TTC549 (cell line): ENCODE results near the gene WSCD1.

Source experiments
- FAIRE-seq: peaks from 2 replicates; lab custom pipeline; 2012; peaks lifted over from hg19 to GRCh38; lab: Jason Lieb, UNC

WSCD1 gene

DNA sequence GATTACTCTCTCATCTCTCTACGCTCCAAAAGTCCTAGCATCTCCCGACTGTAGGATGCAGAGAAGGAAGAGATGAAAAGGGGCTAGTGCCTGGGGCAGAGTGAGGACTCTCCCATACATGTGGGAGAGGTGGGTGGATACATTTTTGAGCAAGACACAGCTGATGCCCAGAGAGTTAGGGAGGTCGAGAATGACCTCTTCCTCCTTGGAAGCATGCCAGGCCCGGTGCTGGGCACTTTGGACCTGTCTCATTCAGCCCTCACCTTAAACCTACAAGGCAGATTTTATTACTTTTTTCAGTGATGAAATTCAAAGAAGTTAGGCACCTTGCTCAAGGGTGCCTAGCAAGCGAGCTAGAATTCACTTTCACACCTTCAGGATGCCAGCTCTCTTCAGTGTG lies 38.2 kb downstream of the WSCD1 start:
- FAIRE-seq, result no peak

DNA sequence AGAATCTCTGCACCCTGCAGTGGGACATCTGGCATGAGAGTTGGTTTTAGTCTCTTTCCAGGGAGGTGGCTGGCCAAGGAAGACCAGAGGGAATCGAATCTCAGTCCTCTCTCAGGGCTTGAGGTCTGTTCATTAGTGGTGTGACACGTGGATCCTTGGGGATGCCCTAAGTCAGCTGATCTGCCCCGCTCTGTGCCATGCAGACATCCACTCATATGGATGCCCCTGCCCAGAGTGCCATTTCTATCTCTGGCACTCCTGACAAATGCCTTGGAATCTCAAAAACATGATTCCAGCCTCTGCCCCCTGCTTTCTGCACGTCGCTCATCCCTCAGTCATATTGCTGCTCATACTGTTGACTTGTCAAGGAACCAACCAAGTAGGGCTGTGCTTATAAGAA lies 38.8 kb downstream of the WSCD1 start:
- FAIRE-seq, result no peak

DNA sequence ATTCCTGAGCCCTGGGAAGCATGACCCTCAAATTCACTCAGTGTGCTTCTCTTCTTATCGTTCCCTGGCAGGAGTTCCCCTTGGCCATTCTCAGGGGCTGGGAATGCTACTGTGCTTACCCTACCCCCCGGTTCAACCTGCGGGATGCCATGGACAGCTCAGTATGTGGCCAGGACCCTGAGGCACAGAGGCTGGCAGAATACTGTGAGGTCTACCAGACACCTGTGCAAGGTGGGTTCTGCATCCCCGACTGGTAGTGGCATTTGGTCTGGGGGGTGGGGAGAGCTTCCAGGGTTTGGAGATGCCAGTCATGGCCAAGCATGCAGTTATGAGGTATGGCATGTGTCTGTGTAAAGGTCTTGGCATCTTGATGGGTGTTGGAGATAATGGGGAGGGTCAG lies 39.4 kb downstream of the WSCD1 start:
- FAIRE-seq, result no peak

DNA sequence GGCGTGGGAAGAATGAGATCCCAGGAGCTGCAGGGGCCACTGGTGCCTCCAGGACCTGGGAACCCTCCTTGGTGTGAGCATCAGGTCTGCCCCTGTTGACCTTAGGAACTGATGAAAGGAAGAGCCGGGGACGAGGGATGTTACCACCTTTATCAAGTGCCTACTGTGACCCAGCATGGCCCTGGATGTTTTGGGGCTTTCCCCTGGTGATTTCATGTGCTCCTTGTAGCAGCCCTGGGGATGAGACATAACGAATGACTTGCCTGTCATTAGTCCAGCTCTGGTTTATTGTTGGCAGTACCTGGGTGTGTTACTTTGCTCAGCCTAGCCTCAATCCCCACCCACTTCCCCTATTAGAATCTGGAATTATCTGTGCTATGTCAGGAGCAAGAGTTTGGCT lies 39.9 kb downstream of the WSCD1 start:
- FAIRE-seq, result no peak

DNA sequence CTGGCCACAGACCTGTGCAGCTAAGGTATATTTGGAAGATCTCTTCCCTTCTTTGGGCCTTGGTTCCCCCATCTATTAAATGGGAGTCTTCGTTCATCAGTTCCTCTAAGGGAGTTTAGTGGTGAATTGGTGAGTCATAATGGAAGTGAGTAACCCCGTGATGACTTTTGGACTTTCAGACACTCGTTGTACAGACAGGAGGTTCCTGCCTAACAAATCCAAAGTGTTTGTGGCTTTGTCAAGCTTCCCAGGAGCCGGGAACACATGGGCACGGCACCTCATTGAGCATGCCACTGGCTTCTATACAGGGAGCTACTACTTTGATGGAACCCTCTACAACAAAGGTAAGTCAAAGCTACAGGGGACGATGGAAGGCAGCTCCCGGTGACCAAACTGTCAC lies 40.4 kb downstream of the WSCD1 start:
- FAIRE-seq, result no peak

DNA sequence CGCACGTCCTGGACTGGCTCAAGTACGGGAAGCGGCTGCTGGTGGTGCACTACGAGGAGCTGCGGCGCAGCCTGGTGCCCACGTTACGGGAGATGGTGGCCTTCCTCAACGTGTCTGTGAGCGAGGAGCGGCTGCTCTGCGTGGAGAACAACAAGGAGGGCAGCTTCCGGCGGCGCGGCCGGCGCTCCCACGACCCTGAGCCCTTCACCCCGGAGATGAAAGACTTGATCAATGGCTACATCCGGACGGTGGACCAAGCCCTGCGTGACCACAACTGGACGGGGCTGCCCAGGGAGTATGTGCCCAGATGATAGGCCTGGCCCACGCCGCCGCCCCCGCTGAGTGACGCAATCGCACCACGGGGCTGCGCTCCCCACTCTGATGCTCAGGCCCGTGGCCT lies 50.2 kb downstream of the WSCD1 start:
- no peak for FAIRE-seq

DNA sequence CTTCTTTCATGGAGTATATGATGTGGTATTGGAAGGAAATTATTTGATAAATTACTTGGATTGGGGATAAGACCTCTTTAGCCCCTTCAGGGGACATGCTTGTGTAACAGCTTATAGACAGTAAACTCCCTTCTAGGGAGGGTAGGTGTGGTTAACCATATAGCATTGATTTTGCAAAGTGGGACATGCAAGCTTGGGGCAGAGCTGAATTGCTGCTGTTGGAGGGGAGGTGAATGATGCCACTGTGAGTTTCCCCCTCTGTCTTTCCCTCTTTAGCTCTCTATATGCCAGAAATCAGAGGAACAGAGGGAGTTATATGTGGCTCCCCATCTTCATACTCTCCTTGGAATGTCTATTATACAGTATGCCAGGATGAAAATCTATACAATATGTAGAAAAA lies 54.7 kb downstream of the WSCD1 start:
- no peak for FAIRE-seq

DNA sequence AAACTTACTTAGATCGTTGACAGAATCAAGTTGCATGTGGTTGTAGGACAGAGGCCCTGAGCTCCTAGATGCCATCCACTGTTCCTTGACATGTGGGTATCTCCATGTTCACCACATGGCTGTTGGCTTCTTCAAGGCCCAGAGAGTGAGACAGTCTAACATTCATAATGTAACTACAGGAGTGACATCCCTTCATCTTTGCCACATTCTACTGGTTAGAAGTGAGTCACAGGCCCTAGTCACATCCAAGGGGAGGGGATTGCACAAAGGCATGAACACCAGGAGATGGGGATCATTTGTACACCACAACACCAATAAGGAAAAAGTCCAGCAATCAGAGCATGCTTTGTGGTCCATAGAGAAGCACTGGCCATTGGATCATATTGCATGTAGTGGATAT lies 56.6 kb downstream of the WSCD1 start:
- FAIRE-seq, result no peak

DNA sequence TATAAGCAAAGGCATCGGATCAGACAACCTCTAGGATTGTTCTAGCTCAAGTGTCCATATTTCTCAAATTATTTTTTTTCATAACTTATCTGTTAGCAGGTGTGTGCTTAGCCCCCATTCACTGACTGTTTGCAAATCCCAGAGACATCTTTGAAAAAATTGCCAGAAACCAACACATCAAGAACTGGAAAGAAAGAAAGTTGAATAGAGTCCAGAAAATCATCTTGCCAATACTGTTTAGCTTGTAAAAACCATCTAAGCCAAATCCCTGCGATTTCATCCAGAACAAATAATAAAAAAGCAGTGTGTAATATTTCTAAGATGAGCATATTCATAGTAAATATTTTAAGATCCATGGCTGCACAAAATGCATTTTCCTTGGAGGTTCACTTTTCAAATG lies 64.5 kb downstream of the WSCD1 start:
- FAIRE-seq, result no peak

DNA sequence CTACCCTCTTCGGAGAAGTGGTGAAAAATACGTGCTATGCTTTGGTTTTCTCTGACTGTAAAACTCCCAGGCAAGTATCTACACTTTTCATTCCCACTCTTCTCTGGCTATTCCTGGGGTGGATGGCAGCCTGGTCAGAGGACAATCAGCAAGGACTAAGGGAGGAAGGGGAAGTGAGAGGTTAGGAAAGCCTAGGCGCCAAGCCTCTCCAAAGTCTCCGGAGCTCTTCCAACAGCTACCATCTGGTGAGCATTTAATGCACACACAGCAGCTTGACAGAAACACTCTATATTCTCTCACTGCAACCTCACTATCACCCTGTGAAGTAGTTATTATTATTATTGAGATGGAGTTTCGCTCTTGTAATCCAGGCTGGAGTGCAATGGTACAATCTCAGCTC lies 65.1 kb downstream of the WSCD1 start:
- no peak for FAIRE-seq

DNA sequence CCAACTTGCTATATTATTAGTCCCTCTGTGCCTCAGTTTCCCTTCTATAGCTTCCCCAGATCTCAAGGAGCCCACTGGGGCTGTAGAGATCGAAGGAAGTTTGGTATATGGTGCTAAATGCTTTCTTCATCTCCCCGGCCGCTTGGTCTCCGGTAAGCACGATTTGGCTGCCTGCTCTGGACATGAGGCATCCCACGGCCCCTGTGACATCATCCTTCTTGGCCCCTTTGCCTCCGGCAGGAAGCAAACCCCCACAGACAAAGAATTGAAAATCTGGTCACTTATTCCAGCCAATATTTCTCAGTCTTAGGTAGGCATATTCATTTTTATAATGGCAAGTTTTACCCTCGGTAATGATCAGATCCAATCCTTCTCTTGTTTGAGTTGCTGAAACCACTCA lies 65.8 kb downstream of the WSCD1 start:
- no peak for FAIRE-seq

DNA sequence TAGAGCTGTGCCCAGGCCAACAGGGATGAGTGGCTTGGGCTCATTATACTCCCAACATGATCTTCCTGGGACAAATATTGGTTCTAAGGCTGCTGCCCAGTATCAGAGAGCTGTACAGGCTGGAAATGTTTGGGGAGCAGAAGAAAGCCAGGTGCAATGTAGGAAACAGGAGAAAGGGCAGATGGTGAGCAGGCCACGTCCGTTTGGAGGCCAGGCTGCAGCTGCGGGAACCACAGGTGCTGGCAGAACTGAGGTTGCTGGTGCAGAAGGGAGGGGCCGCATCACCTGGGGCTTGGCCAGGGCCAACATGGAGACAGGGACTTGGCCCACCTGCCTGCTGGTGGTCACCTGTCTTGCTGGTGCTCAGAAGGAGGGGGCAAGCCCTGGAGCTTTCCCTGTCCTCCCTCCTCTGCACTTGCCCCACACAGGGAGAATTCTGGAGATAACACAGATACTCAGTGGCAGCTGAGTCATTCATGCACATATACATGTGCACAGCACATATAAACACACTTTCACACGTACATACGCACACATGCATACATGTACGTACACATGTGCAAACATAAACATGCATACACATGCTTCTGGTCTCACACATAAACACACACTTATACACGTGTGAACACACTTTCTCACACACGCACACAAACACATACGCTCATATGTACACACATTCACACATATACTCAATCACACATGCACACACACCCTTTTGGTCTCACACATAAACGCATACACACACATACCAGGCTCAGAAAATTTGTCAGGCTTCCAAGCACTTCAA lies 67.7 kb downstream of the WSCD1 start:
- no peak for FAIRE-seq

DNA sequence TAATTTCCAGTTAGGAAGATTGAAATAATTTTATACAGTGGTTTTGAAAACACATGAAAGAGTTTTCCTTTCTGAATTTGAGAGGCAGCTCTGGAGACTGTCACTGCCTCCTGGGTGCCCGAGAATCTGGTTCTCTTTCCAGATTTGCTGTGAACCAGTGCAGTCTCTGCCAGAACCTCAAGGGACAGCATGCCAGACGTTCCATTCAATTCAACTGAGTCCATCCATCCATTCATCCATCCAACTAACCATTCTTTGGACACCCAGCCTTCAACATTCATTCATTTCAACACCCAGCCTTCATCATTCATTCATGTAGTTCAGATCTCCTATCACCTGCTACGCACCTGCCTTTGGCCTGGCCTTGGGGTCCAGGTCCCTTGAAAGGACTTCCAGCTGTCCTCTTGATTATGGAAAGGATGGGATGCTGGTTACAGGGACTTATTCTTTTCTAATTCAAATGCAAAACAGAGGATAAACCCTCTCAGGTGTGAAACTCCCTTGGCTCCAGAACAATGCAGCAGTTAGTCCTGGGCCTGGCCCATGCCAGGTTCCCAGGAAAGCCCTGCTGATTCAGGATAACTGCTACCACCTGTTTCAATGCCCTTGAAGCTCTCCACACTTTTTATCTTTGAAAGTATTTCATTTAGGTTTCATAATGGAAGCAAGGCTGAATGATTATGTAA lies 68.7 kb downstream of the WSCD1 start:
- no peak for FAIRE-seq

DNA sequence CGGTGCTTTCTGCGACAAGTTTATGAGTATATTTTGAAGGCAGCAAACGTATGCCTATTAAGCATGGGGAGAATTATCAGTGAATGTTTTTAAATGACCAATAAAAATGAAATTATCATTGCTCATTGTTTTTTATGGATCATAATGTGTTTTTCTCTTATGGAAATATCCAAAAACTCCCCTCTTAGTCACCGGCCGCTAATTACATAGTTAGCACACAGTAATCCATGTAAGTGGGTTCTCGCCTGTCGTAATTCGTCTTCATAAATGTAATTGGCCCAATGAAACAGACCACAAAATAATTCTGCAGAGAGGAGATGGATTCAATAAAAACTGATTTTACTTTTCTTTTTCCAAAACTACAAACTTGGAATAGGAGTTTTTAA lies 69.3 kb downstream of the WSCD1 start:
- FAIRE-seq, result no peak

DNA sequence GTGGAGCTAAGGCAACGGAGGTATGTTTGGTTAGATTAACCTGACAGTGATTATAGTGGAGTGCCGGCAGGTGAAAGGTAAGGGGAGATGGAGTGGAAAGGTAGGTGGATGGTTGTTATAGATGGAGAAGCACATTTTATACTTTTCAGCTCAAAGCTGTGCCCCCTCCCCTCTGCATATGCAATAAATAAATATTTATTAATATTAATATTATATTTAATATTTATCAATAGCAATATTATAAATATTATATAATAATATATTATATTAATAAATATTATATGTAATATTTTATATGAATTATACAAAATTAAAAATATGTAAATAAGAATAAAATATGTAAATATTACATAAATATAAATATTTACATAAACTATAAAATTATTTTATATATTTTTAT lies 70.0 kb downstream of the WSCD1 start:
- peak; percentile 99 for FAIRE-seq

DNA sequence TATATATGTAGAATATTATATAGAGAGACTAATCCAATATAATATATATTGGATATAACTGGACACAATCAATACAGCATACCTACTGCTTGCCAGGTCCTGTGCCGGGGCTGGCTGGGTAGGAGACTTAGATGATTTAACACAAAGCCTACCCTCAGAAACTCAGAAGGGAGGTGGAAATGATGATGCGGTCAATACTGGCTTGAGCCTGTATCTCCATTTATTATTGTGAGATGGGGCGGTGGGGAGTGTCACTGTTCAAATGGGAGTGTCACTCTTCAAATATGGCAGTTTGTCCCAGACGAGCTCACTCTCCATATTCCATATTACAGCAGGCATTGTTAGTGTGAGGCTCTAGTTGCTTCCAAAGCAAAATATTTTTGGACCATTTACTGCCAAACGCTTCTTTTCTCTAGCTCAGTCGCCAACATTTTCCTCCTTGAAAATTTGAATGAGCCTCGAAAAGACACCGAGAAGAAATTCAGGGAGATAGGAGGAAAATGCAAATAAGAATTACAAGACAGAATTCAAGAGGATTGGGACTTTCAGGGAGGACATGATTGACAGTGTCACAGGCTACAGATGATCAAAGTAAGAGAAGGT lies 70.7 kb downstream of the WSCD1 start:
- FAIRE-seq, result no peak

DNA sequence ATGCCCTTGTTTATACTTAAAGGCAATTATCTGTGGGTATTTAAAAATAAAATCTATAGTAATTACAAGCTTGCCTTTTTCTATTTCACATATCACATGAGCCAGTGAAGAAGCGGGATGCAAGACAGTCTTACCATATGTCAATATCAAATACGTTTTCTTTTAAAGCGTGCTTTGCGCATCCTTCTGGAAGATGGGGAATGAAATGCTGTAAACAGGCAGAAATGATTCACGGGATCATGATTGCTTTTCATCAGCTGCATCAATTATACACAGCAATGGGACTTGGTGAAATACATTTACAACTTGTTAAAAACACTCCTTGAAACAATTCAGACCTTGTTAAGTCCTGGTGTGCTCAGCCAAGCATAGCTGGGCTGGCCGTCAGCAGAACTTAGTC lies 72.5 kb downstream of the WSCD1 start:
- no peak for FAIRE-seq

DNA sequence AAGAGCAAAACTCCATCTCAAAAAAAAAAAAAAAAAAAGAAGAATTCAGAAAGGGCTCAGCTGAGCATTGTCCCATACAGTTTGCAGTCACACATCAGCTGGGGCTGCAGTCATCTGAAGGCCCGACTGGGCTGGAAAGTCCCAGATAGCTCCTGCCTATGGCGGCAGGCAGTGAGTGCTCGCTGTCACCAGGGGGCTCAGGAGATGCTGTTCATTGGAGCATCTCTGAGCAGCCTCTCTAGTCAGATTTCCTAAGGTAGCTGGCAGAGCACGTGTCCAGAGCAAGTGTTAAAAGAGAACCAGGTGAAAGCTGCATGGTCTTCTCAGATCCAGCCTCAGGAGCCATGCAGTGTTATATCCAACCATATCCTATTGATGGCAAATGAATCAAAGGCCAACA lies 75.8 kb downstream of the WSCD1 start:
- no peak for FAIRE-seq

DNA sequence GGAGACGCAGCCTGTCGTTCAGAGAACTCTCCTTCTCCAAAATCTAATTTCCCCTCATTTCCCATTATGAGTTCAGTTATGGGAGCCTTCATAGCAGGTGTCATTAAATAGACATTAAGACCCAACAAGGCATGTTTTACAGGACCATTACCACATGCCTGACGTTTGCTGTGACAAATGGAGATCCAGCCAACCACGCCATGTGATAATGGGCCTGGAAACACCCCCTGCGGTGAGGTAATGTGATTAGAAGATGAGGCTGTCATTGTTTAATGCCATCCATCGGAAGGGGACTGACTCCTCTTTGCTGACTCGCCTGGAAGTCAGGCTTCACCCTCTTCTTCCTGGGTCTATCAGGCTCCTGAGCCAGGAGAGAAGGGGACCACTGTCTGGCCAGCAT lies 76.9 kb downstream of the WSCD1 start:
- FAIRE-seq, result no peak

DNA sequence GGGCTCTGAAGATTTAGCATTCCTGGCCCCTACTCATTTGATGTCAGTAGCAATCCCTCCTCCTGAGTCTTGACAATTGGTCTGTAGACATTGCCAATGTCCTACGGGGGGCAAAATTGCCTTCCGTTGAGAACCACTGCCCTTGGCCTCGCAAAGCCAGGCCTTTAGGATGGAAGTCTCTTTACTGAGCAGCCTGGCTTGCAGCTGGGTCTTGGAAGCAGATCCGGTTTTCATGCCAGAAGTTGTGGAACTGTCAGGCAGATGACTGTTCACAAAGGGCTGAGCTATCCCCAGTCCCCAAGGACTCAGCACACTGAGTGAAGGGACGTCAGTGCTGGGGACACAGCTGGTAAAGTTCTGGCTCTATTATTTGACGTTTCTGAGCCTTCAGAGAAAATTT lies 83.2 kb downstream of the WSCD1 start:
- no peak for FAIRE-seq

DNA sequence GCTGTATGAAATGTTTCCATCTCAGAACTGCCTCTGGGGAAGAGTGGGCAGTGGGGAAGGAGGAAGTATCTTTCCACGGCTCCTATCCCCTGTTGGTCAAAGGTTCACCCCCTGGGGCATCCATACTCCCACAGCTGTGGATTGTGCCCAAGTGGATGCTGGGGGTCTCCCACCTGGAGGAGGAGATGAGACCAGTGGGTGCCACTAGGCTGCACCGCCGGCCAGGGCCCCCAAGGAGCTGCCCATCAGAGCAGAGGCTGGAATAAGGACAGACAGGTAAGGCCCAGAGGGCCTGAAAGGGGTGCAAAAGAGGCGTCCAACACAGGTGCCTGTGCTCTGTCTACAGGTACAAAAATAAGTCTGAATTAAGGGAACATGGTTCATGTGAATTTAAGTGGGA lies 87.5 kb downstream of the WSCD1 start:
- FAIRE-seq, result no peak

DNA sequence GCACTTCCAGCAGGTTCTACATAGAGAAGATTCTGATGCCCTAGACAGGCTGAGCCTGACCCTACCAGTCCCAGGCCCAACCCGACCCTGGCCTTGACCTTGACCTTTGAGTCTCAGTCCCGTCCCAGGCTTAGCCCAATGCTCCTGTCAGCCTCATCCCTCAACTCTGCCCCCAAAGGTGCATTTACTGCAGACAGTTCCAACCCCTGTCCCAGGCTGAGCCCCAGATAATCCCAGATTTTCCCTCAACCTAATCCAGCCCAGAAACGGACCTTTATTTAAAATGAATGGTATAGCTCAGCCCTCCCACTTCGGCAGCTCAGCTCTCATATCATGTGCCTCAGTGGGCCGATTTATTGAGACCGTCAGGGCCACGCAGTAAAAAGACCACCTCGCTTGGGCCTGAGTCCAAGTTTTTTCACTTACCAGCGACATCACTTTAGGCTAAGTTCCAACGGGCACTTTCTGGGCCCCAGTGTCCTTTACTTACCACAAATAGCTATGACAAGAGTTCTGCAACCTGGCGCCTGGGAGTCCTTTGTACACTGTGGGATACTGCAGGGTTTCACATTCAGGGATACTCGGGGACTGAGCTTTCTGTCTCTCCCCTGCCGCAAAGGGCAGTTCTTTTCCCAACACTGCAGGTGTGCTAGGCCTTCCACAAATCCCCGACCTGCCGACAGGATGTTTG lies 89.5 kb downstream of the WSCD1 start:
- no peak for FAIRE-seq

DNA sequence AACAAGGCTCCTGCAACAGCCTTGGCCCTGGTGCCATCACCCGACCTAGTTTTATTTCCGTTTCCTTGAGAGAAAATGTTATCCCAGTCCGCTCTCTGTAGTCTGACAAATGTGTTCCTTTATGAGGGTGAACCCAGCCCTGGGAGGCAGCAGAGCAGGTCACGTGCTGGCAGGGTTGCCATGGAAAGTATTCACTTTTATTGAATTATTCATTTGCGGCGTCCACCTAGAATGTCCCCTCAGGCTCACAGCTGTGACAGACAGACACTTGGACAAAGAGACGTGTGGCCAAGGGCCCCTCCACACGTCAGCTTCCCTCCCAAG lies 90.0 kb downstream of the WSCD1 start:
- FAIRE-seq, result no peak
